Measurements from ENCODE around the gene HNMT.

GRCh38 chr2:137950238-137950637 is 14.0 kb upstream of the HNMT start:
- TF ChIP-seq POLR2A (IDR thresholded peaks at IDR 0.05): no peak
- TF ChIP-seq CTCF (IDR thresholded peaks at IDR 0.05): no peak
- no peak for TF ChIP-seq EP300 (IDR thresholded peaks at IDR 0.05)

All from ovary (tissue), 3 donors.